GM03348 (cell line): ENCODE data around the gene CPXM1.
"Not testable (repeated sequence)": the region's sequence is repeated elsewhere in the genome, so short reads cannot be mapped to it uniquely, and the experiment has no call there.

Experiments
- DNase-seq: peaks from one replicate; pipeline ENCODE4 v3.0.0; 2012; ENCODE audit warnings: low spot score

Gene CPXM1

GRCh38 chr20:2800521-2801285 is at the start of gene CPXM1:
Gene CPXM1 (minus strand): TSS chr20:2800627. CDS start chr20:2800572, 55 bp downstream.
- no peak for DNase-seq

GRCh38 chr20:2849529-2849928 is 49.1 kb upstream of the CPXM1 start:
- DNase-seq: no peak

GRCh38 chr20:2847802-2848201 is 47.4 kb upstream of the CPXM1 start:
- DNase-seq: no peak

GRCh38 chr20:2846698-2847097 is 46.3 kb upstream of the CPXM1 start:
- DNase-seq: no peak

GRCh38 chr20:2845607-2846006 is 45.2 kb upstream of the CPXM1 start:
- DNase-seq: no peak

- DNase-seq: peak; percentile 87
Observed at GRCh38 chr20:2840967-2841531, 40.6 kb upstream of the CPXM1 start.

GRCh38 chr20:2840138-2840966 is 39.9 kb upstream of the CPXM1 start, which contains the start of the genes PCED1A and VPS16:
Gene PCED1A (minus strand): TSS chr20:2840655. CDS start chr20:2839912, 743 bp downstream.
Gene VPS16 (plus strand): TSS chr20:2840745. CDS start chr20:2840775, 30 bp downstream.
- DNase-seq: peak; percentile 96

GRCh38 chr20:2839732-2840137 is 39.3 kb upstream of the CPXM1 start:
- no peak for DNase-seq

- DNase-seq: no peak
Observed at GRCh38 chr20:2838847-2839671, 38.6 kb upstream of the CPXM1 start.

GRCh38 chr20:2838170-2838797 is 37.9 kb upstream of the CPXM1 start:
- DNase-seq: no peak

GRCh38 chr20:2837221-2837960 is 37.0 kb upstream of the CPXM1 start:
- no peak for DNase-seq

- DNase-seq: no peak
Observed at GRCh38 chr20:2836035-2836434, 35.6 kb upstream of the CPXM1 start.

- no peak for DNase-seq
Observed at GRCh38 chr20:2835331-2835796, 34.9 kb upstream of the CPXM1 start.

- DNase-seq: no peak
Observed at GRCh38 chr20:2834401-2835110, 34.1 kb upstream of the CPXM1 start.

- DNase-seq: no peak
Observed at GRCh38 chr20:2833761-2834160, 33.3 kb upstream of the CPXM1 start.

- DNase-seq: not testable (repeated sequence)
Observed at GRCh38 chr20:2831206-2831605, 30.8 kb upstream of the CPXM1 start.

- DNase-seq: no peak
Observed at GRCh38 chr20:2829376-2829775, 28.9 kb upstream of the CPXM1 start.

GRCh38 chr20:2826655-2827054 is 26.2 kb upstream of the CPXM1 start:
- no peak for DNase-seq

- DNase-seq: no peak
Observed at GRCh38 chr20:2825761-2826160, 25.3 kb upstream of the CPXM1 start.

GRCh38 chr20:2822073-2822472 is 21.6 kb upstream of the CPXM1 start:
- no peak for DNase-seq
